A549 treated with CORT108297 at 1 μM for 4 hours (cell line): ENCODE results near the gene FOXD2. TPM values are rescaled to one million over a fixed set of nuclear protein-coding genes. Genes with fewer than 3 reads are reported as not detected.

Experiments used
- total RNA-seq: library from RNA; stranded (reverse); fragments of 200-300 nt; extraction: Qiagen RNA extraction; gene quantifications from 5 replicates; pipeline ENCODE4 v1.2.3, GENCODE V29; 2022

Gene FOXD2
- 0.32 to 0.60 TPM (median 0.49 TPM) in 5 replicates for total RNA-seq

DNA sequence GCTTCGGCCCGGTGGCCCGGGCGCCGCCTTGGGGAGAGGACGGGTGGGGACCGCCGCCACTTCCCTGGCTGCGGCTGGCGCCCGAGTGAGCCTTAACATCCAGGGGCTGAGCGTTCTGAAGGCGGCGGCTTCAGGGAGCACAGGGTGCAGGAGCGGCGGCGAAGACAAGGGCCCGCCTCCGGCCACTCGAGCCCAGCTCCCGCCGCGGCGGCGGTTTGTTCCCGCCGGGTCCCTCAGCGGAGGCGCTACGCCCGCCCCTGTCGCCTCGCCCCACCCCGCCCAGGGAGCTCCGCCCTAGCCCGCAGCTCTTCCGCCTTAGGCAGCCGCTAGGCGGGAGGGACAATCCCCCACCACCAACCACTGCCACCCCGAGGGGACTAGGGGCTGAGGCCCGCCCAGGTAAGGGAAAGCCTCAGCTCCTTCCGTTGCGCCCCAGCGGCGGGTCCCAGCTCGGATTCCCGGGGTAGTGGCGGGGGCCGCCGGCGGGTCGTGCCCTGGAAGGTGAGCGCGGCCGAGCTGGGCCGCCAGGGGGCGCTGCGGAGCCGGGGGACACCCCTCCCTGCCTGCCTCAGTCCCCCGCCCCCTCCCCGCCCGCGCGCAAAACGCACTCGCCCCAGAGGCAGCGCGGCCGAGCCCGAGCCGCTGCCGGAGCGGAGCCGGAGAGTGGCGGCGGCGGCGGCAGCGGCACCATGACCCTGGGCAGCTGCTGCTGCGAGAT is at the start of gene FOXD2:
FOXD2 (plus strand) TSS at position 598 of the 718 bp plus-strand sequence; CDS start at position 690, 92 bp downstream.

DNA sequence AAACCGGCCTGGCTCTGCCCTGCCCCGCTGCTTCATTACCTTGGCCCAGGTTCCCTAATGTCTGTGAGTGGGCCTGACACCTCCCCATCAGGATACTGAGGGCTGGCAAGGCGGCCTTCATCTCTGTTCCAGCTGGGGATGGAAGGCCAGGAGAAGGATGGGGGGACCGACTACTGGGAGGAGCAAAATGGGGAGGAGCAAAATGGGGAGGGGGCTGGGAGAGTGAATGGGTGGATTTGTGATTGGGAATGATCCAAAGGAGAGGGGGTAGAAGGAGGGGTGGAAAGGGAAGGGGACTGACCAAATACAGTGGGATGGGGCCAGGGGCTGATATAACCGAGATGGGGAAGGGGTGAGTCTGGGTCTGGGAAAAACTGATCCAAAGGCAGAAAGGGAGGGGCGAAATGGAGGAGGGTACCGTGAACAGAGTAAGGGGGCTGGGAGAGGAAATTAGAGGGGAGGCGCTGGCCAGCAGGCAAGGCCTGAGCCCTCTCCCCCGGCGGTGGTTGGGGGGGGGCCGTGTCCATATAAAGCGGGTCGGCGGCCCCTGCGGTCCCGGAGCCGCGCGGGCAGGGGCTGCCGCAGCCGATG is 22.0 kb upstream of the FOXD2 start, which contains the start of gene FOXE3:
FOXE3 (plus strand) TSS at position 558 of the 591 bp plus-strand sequence; CDS start at position 589, 31 bp downstream.

Other genes with a start within 250 kb of the FOXD2 start
- 5.6 to 9.7 TPM (median 7.6 TPM) in 5 replicates for gene PDZK1IP1, start 248.0 kb upstream of the FOXD2 start, total RNA-seq
- 0.02 TPM in 2 of 5 replicates, not detected in the others for gene TAL1, start 205.8 kb upstream of the FOXD2 start, total RNA-seq
- gene STIL, start 123.9 kb upstream of the FOXD2 start, total RNA-seq = 9.6 to 10.7 TPM (median 10.1 TPM) in 5 replicates
- 59.8 to 77.1 TPM (median 63.3 TPM) in 5 replicates for gene CMPK1, start 104.3 kb upstream of the FOXD2 start, total RNA-seq
- gene FOXE3, start 21.8 kb upstream of the FOXD2 start, total RNA-seq = 0.06 TPM in 1 of 5 replicates, not detected in the others